HG02610 (cell line): ENCODE data around the gene LAPTM4A.
A peak's percentile ranks its signal among the peaks of the same experiment; 100 is the strongest.

Source experiments
- ATAC-seq: cut with Tn5 transposase; IDR thresholded peaks from one replicate; pipeline ENCODE4 v1.9.1; 2021; ENCODE audit warnings: mild to moderate bottlenecking, moderate library complexity; ENCODE audit not compliant: unreplicated experiment

LAPTM4A gene

DNA sequence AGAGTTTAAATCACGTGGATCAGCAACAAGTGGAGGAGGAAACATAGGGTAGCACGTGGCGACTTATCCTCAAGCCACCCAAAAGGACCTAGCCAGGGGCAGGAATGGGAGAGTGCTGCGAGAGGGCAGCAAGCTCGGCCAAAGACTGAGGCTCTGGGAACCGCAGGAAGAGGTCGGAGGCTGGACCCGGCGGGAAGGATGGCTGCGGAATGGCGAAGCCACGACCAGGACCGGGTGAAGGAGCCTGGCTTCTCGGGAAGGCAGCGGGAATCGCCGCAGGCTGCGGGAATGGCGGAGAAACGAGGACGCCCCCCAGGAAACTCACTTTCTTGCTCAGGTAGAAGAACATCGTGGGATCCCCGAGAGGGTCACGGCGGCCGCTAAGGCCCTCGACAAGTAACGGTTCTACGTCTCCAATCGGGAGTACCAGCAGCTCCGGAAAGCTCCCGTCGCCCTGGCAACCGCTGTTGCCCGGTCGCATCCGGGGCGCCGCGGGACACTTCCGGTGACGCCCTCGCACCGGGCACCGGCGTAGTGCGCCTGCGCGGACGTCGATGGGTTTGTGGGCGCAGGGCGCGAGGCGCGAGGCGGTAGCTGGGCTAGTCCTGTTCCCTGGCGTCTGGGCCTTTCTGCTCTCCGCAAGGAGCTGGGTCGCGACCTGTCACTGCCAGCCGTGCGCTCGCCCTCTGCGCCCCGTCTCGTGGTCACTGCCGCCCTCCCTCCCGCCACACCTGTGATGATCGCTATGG lies 61.6 kb downstream of the LAPTM4A start, which contains the start of gene WDR35:
Gene WDR35 (minus strand): TSS at position 439 of the 749 bp plus-strand sequence. CDS start 90 bp downstream, at position 349.
- peak; percentile 97 for ATAC-seq

DNA sequence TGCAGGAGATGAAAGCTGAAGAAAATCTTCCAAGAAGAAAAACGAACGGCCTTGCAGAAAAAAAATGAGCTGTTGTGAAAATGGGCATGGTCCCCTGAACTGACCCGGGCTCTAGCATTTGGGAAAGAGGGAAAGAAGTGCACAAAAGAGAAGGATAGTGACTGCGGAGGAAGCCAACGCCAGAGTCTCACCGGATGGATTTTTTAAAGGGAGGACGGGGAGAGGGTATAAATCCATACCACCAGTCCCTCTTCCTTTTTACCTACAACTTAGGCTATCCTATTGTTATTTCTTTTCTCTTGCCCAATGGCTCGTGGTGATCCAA lies 62.1 kb downstream of the LAPTM4A start:
- ATAC-seq = no peak

DNA sequence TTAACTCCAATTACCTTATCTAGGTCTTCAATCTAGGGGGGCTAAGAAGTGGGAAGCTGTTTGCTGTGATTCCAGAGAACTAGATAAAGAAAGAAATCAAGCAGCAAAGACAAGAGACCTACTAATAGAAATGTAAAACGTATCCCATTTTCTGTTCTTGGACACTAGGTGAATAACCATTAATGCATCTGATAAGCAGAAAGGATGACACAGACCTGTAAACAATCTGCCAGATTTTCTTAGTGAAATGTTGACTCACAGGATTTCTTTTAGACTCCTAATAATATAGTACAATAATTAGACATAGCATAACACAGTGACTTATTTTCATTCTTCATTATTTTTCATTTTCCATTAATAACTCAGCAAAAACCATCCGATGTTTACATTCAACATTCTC lies 62.8 kb downstream of the LAPTM4A start:
- ATAC-seq = no peak

DNA sequence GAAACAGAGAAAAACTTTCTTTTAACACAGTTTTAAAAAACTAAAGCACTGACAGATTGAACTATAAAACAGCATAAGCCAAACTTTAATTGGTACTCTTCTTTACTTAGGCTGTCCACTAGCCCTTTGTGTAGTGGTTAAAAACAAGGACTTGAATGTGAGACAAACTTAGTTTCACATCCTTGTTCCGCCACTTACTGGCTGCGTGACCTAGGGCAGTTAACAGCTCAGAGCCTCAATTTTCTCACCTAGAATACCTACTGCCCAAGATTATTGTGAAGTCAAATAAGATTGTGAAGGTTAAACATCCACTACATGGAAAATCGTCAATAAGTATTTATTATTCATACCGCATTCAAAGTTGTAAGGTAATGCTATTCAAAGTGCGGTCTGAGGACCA lies 63.5 kb downstream of the LAPTM4A start:
- peak; percentile 61 for ATAC-seq
